PC-9 (cell line): ENCODE measurements around the gene NFAM1.

Experiments
- CTCF ChIP-seq: fragments of 200-600 bp; sonication (generic); conservative IDR thresholded peaks from 2 replicates; pipeline ENCODE4 v1.6.1; 2017; ENCODE audit warnings: mixed run types, antibody characterized with exemption, mild to moderate bottlenecking, moderate library complexity
- EZH2 ChIP-seq: fragments of 200-600 bp; sonication (generic); IDR thresholded peaks from 2 replicates; pipeline ENCODE4 v1.8.0; 2017; ENCODE audit warnings: antibody characterized with exemption, low read depth

GRCh38 chr22:42473484-42474193, 41.4 kb upstream of the NFAM1 start:
- TF ChIP-seq CTCF (peak; percentile 86), EZH2 (no peak)
